ENCODE data around the gene NHS.

The NHS gene

GRCh38 chrX:17633546-17633945, 258.5 kb downstream of the NHS start:
- DNase-seq = no peak

DNA sequence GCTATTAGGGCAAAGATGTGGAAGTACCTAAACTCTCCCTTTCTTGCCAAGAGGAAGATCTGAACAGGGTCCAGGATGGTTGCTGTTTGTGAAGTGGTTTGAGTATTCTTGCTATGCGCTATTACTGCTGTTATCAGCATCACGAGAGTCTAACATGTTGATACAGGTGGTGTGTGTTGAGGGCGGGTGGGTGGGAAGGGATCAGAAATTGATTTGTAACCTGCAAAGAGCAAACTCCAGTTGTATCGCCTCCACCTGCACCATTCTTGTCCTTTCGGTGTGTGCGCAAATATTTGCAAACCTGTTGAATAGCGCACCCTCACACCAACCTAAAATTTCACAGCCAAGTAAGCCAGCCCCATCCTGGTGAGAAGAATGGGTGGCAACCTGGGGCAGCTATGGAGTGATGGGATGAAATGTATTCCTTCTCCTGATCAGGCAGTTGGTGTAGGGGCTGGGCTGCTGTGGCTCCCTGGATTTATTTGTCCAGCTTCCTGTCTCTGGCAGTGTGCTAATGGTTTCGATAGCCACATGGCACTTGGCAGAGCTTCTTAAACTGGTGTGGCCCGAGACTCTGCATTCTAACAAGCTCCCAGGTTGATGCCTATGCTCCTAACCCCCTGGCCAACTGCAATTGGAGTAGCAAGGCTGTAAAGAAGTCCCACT, 259.7 kb downstream of the NHS start:
- no peak for DNase-seq

DNA sequence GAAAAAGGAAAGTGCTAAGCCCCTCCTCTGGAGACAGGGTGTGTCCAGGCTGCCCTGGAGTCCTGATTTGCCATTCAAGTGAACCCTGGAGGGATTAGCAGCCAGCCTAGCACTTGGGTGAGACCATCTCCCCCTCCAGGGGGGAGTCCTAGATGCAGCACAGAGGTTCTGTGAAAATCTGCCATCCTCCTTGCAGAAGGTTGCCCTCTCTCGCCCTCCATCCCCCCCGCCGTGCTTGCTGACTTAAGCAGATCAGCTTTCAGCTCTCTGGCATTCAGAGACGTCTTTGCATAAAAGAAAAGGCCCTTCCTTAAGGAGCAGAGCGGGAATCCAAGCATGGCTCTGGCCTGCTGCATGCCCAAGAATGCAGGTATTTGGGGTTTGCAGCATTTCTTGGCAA, 260.2 kb downstream of the NHS start:
- DNase-seq = peak; percentile 29

DNA sequence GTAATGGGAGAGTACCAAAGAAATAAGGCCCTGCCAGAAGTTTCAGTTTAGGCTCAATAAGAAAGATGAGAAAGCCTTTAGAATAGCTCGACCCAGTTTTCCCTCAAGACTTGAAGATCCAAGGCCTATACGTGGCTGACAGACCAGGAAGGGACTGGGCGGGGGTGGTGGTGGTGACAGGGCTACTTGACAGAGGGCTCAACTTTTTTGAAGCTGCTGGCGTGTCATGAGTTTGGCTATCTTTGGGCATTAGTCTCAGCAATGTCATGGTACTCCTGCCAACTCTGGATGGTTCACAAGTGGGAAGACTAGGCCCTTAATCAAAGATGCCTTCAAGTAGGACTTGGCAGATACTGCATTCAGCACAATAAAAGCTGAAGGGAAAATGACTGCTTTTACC, 262.2 kb downstream of the NHS start:
- no peak for DNase-seq

- DNase-seq = no peak
Measured at GRCh38 chrX:17638731-17639130, 263.7 kb downstream of the NHS start.

DNA sequence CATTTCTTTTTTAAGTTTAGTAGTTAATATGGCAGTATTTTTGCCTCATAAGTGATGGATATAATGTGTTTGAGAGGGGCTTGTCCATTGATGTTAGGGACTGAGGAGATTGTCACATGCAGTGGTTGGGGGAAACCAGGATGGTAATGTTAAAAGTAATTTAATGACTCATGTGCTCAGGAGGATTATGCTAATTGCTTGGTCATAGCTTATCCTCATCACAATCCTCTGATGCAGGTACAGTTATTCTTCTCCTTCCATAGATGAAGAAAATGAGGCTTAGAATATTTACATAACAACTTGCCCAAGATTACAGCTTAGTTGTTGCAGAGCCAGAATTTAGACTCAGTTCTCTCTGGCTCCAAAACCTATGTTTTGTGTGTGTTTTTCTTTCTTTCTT, 267.9 kb downstream of the NHS start:
- DNase-seq = no peak

GRCh38 chrX:17643528-17643927, 268.5 kb downstream of the NHS start:
- DNase-seq = no peak

DNA sequence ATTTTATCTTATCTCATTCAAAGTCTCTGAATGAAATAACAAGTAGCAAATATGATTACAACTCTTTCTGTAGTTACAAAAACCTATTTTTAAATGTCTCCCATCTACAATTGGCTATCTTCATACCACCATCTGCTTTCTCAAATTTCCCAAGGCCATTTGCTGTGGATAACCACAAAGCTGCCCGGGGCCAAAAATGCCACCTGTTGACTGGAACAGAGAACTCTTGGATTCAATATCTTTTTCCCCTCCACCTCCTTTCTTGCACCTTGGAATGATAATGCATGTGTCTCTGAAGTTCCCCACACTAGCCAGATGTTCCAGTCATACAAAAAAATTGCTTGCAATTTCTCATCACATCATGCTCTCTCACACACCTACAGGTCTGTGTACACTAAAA, 269.0 kb downstream of the NHS start:
- no peak for DNase-seq

- no peak for DNase-seq
Measured at GRCh38 chrX:17654116-17654515, 279.1 kb downstream of the NHS start.

GRCh38 chrX:17655211-17656034, 280.4 kb downstream of the NHS start:
- DNase-seq = no peak

- DNase-seq = no peak
Measured at GRCh38 chrX:17656035-17656418, 281.0 kb downstream of the NHS start.

GRCh38 chrX:17656556-17656955, 281.6 kb downstream of the NHS start:
- no peak for DNase-seq

DNA sequence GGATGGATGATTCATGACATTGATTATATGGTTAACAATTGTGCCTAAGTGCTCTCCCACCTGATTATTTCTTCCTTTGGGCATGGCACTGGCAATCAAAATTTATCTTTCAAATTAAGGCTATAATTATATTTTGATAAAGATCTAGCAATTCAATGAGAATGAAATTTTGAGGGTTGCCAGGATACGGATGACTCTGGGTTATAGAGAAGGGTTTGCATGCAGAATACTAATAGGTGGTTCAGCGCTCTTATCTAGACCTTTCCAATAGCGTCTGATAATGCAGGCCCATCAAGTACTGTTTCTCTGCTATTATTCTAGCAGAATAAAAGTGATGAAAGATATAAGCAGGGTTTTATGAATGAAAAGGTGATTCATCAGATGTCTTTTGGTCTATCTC, 287.4 kb downstream of the NHS start:
- no peak for DNase-seq

DNA sequence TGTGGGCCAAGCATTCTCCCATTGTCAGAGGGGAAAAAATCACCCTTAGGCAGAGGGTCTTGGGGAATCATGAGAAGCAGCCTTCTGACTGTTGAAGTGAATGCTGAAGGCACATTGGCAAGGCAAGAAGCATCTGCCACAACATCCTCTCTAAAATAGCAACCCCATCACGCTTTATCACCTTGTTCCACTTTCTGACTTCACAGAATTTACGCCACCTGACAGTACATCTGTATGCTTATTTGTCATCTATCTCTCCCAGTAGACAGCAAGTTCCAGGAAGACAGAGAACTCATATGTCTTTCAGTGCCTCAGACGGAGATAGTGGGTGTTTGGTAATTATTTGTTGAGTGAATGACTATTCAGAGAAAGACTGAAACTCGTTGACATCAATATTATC, 293.9 kb downstream of the NHS start:
- no peak for DNase-seq

DNA sequence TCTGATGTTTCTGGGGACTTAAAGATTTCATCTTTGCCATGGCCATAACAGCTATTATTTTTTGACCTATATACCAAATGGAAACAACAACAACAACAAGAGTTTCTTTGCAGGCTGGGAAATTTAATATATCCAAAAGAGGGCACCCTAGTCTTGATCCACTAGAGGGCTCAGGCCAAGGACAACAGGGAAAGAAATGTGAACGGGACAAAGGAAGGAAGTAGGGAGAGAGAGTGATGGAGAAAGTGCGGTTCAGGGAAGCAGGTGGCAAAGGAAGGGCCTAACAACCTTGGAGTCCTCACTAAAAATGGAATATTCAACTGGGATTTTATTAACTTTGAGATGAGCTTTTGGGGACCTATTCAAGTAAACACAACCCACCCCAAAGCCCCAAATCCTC, 294.5 kb downstream of the NHS start:
- DNase-seq = no peak

DNA sequence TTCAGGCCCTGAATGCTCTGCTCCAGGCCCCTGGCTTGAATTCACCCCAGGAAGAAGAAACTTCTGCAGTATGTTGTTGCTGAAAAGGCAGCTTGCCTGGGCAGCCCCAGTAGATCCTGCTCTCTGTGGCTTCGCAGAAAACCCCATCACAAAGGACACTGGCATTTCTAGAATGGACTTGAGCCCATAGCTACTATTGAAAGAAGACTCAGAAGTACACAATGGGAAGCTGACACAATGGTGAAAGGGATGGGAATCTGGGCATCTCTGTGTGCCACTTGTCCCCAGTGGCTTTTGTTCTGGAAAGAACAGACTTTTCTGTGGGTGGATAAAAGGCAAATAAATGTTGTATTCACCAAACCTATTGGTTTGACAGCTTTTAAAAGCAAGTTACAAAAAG, 294.9 kb downstream of the NHS start:
- DNase-seq = no peak

- DNase-seq = no peak
Measured at GRCh38 chrX:17670874-17671273, 295.9 kb downstream of the NHS start.

DNA sequence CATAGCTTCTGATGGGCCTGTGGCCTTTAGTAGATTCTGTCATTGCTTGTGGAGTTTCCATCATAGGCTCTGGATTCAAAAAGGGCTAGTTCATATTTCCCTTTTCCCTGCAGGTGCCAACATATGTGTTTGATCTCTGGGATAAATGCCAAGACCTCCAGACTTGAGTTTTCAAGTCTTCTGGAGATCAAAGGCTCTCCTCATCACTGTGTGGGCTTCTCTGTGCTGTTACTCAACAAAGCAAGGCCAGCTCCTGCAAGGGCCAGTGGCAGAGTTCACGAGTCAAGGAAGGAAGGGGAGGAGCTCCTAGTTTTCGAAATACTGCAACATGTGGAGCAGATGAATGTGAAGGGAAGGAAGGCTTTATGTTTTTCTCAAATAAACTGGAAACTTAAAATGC, 299.6 kb downstream of the NHS start:
- DNase-seq = no peak

- DNase-seq = no peak
Measured at GRCh38 chrX:17679261-17679660, 304.3 kb downstream of the NHS start.

- DNase-seq = no peak
Measured at GRCh38 chrX:17679820-17680219, 304.8 kb downstream of the NHS start.

- no peak for DNase-seq
Measured at GRCh38 chrX:17680732-17681413, 305.9 kb downstream of the NHS start.

DNA sequence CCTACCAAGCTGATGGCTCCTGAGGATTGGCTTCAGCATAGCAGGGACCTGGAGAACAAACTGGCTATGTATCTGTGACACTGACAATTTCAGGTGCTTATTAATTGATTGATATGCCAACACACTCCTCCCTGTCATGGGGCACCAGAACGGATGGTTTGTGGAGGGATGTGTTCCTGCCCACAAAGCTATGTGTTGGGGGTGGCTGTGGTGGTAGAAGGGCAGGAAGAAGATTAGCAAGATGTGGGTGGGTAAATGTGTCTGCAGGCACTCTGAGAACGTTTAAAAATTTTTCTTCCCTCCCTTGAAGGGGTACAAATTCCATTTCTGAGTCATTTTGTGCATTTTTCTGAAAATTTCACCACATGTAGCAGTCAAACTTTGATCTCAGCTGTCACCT, 307.3 kb downstream of the NHS start:
- DNase-seq = no peak

- no peak for DNase-seq
Measured at GRCh38 chrX:17685026-17685425, 310.0 kb downstream of the NHS start.

- DNase-seq = no peak
Measured at GRCh38 chrX:17687648-17688047, 312.6 kb downstream of the NHS start.
